GM12878 (cell line): Measurements from ENCODE around the gene DHRS1. TPM values are rescaled to one million over a fixed set of nuclear protein-coding genes. Genes with fewer than 3 reads are reported as not detected.

Experiments
- ATAC-seq: fragments of 200-7000 bp; cut with Tn5 transposase; 3 replicates; pipeline ENCODE4 v1.9.1; 2020; ENCODE audit warnings: mild to moderate bottlenecking, moderate library complexity
- BruUV-seq: library from RNA; stranded (reverse); fragments of 400-500 nt; replicated peaks from 2 replicates; lab custom pipeline; 2021; lab: Mats Ljungman, UMichigan
- CTCF ChIA-PET: fragments of 300-600 bp; sonication (Branson Sonifier 250); formaldehyde crosslinking; extraction: SDS; loops from one replicate; lab custom pipeline; 2021; ENCODE audit warnings: inconsistent platforms; lab: Yijun Ruan, JAX
- POLR2A ChIA-PET: fragments of 350-600 bp; formaldehyde crosslinking; extraction: SDS; loops from one replicate; lab custom pipeline; 2021; ENCODE audit warnings: inconsistent platforms; lab: Charles Lee
- RAD21 ChIA-PET: fragments of 300-600 bp; sonication (Branson Sonifier 250); formaldehyde crosslinking; loops from one replicate; lab custom pipeline; 2023; ENCODE audit warnings: antibody characterized with exemption; ENCODE audit not compliant: unreplicated experiment; lab: Charles Lee
- SMC1A ChIA-PET: fragments of 300-600 bp; sonication (Branson Sonifier 250); formaldehyde crosslinking; loops from one replicate; lab custom pipeline; 2023; ENCODE audit not compliant: unreplicated experiment, uncharacterized antibody; lab: Charles Lee
- DNase-seq: peaks from one replicate; pipeline ENCODE4 v3.0.0-alpha.2; 2011; ENCODE audit warnings: low read depth, low spot score
- FAIRE-seq: peaks from 3 replicates; lab custom pipeline; 2011; peaks lifted over from hg19 to GRCh38; lab: Jason Lieb, UNC
- H2AFZ ChIP-seq: 2 replicates; pipeline ENCODE4 v1.6.0; 2011; ENCODE audit warnings: low read depth, low read length, control low read depth; ENCODE audit not compliant: control insufficient read depth
- H3K27ac ChIP-seq: 2 replicates; pipeline ENCODE4 v1.5.1; 2011; ENCODE audit warnings: control low read depth; ENCODE audit not compliant: control insufficient read depth, insufficient read depth
- H3K27me3 ChIP-seq, 2 experiments: replicated peaks in 1 of 2; 2 replicates each; pipeline versions ENCODE4 v1.6.0 to v1.6.1; 2011; ENCODE audit warnings: low read length in 1 of 2; ENCODE audit not compliant: control insufficient read depth in 2 of 2, insufficient read depth in 2 of 2
- H3K36me3 ChIP-seq, 2 experiments: 2 replicates each; pipeline ENCODE4 v1.5.1; 2011; ENCODE audit warnings: low read length in 1 of 2; ENCODE audit not compliant: control insufficient read depth in 2 of 2, insufficient read depth in 2 of 2
- H3K4me1 ChIP-seq: 2 replicates; pipeline ENCODE4 v1.6.1; 2011; ENCODE audit warnings: mild to moderate bottlenecking, low read length, moderate library complexity, mixed read lengths; ENCODE audit not compliant: control insufficient read depth, insufficient read depth
- H3K4me2 ChIP-seq: 2 replicates; pipeline ENCODE4 v1.6.0; 2011; ENCODE audit warnings: control low read depth; ENCODE audit not compliant: control insufficient read depth, insufficient read depth
- H3K4me3 ChIP-seq: fragments of 200-600 bp; sonication (generic); 2 replicates; pipeline ENCODE4 v1.5.1; 2016
- H3K79me2 ChIP-seq: 2 replicates; pipeline ENCODE4 v1.6.0; 2011; ENCODE audit warnings: low read length; ENCODE audit not compliant: control insufficient read depth, insufficient read depth
- H3K9ac ChIP-seq: 2 replicates; pipeline ENCODE4 v1.8.0; 2011; ENCODE audit warnings: low read length, control low read depth, mixed read lengths; ENCODE audit not compliant: control insufficient read depth, insufficient read depth
- H3K9me3 ChIP-seq: replicated peaks from 3 replicates; pipeline ENCODE4 v1.5.1; 2011; ENCODE audit warnings: mild to moderate bottlenecking, low read length; ENCODE audit not compliant: control insufficient read depth, insufficient read depth
- H4K20me1 ChIP-seq: 2 replicates; pipeline ENCODE4 v1.6.0; 2011; ENCODE audit not compliant: control insufficient read depth, insufficient read depth
- CHD1 ChIP-seq: IDR thresholded peaks from 2 replicates; pipeline ENCODE4 v1.6.1; 2012; ENCODE audit warnings: low read depth, low read length, improper control_type of control experiment
- EED ChIP-seq: sonication (generic); IDR thresholded peaks from 2 replicates; pipeline ENCODE4 v1.6.1; 2016; ENCODE audit warnings: antibody characterized with exemption, low read depth
- FOS ChIP-seq: IDR thresholded peaks from 3 replicates; pipeline ENCODE4 v1.6.1; 2011; ENCODE audit warnings: borderline replicate concordance; ENCODE audit not compliant: insufficient read length; ENCODE audit errors: extremely low read depth
- KLF5 ChIP-seq: fragments of 450-650 bp; IDR thresholded peaks from 2 replicates; pipeline ENCODE4 v1.6.1; 2014; ENCODE audit warnings: mild to moderate bottlenecking; ENCODE audit not compliant: partially characterized antibody
- NRF1 ChIP-seq: conservative IDR thresholded peaks from 2 replicates; pipeline ENCODE4 v1.6.1; 2011; ENCODE audit warnings: mild to moderate bottlenecking, low read depth, low read length, improper control_type of control experiment
- PAX8 ChIP-seq: fragments of 450-650 bp; IDR thresholded peaks from 2 replicates; pipeline ENCODE4 v1.6.1; 2017; ENCODE audit warnings: mild to moderate bottlenecking, moderate library complexity
- POLR2A ChIP-seq: IDR thresholded peaks from 2 replicates; pipeline ENCODE4 v1.6.1; 2011; ENCODE audit warnings: low read depth, mild to moderate bottlenecking, low read length
- POLR2AphosphoS2 ChIP-seq: IDR thresholded peaks from 2 replicates; pipeline ENCODE4 v1.6.1; 2011; ENCODE audit warnings: low read depth, mild to moderate bottlenecking, low read length, improper control_type of control experiment, moderate library complexity
- POLR2AphosphoS5 ChIP-seq: IDR thresholded peaks from 2 replicates; pipeline ENCODE4 v1.6.1; 2011; ENCODE audit warnings: mild to moderate bottlenecking, low read length, inconsistent platforms
- RB1 ChIP-seq: fragments of 450-650 bp; formaldehyde crosslinking; IDR thresholded peaks from 2 replicates; pipeline ENCODE4 v1.6.1; 2017; ENCODE audit warnings: mild to moderate bottlenecking, borderline replicate concordance
- SMARCA5 ChIP-seq: fragments of 450-650 bp; IDR thresholded peaks from 2 replicates; pipeline ENCODE4 v1.6.1; 2017; ENCODE audit warnings: mild to moderate bottlenecking
- WGBS: methylation state at CpG from one replicate; pipeline ENCODE4 v1.1.6; 2016; ENCODE audit warnings: low lambda C conversion rate; ENCODE audit not compliant: insufficient replicate concordance, insufficient coverage; ENCODE audit errors: missing lambda C conversion rate; 5-methylcytosine and 5-hydroxymethylcytosine counted together
- in situ Hi-C: fragments of 300-500 bp; cut with MboI; formaldehyde crosslinking; loops from 9 replicates; pipeline ENCODE4 v1.14.3; 2018; ENCODE audit warnings: mixed read lengths
- intact Hi-C: fragments of 100-400 bp; cut with micrococcal nuclease; formaldehyde crosslinking; loops from one replicate; pipeline ENCODE4 v1.14.2; 2022; ENCODE audit not compliant: unreplicated experiment
- polyA plus RNA-seq, 11 experiments: library from polyadenylated mRNA; depleted of rRNA in 4 of 11; unstranded in 6 of 11; stranded (reverse) in 5 of 11; fragments of >200 nt; fragmentation: Nextera tagmentation in 4 of 11; fragmentation: Illumina TruSeq in 1 of 11; extraction: Ambion mirVana in 4 of 11; extraction: Trizol in 1 of 11; gene quantifications; 1 replicate in 1 of 11; 2 replicates in 10 of 11; pipeline versions ENCODE4 v1.2.1 to v1.2.3, GENCODE V29; 2011 to 2016; ENCODE audit warnings: inconsistent platforms in 2 of 11, missing spikeins in 2 of 11, low read depth in 1 of 11
- total RNA-seq, 4 experiments: library from RNA; depleted of rRNA in 3 of 4; stranded (reverse); fragments of >200 nt in 3 of 4; fragmentation: Illumina TruSeq in 1 of 4; extraction: Trizol in 1 of 4; gene quantifications; 2 replicates each; pipeline versions ENCODE4 v1.2.1 to v1.2.3, GENCODE V29; 2013 to 2021
- TF ChIP-seq, protein P1 (sequence below): fragments of 450-650 bp; formaldehyde crosslinking; IDR thresholded peaks from 2 replicates; pipeline ENCODE4 v1.4.0; 2022; ENCODE audit warnings: mild to moderate bottlenecking, moderate library complexity

Gene DHRS1
- total and polyA plus RNA-seq, 10 of the 15 experiments (the other 5 are each of a cell fraction or from before 2014, with no cell fraction given), result 12.1 to 45.0 (median 25.7) TPM

DNA sequence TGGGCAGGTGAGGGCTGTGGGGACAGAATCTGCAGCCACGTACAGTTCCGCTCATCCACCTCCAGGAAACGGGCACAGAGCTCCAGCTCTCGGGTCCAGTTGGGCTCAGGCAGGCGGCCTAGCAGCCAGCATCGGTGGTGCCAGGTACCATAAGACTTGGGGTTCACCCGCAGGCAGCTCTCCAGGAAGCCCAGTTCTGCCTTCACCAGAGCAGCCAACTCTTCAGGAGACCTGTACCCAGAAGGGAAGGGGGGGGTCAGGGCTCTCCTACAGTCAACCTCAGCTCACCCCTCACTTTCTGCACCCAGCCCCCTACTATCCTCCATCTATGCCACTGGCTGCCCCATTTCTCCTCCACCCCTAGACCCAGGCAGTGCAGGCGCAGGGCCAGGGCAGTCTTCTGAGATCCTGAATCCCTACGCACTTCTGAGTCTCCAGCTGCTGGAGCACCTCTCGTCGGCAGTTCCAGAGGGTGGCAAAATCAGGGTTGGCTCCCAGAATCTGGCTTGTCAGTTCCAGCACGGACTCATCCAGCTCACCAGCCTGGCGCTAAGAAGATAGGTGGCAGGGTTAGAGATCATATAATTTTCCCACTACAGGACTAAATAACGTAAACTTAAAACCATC lies 29.6 kb downstream of the DHRS1 start:
- WGBS, result 97% methylated on average over 14 of the region's 14 CpGs
- ATAC-seq (no peak), FAIRE-seq (no peak), DNase-seq (no peak)
- SMC1A ChIA-PET, result interaction anchor here (0.8 to 8.9 kb wide), 11 partner anchors 10 to 156 kb away, joined by 3 to 141 read pairs (median 5); partner anchors contain the start of genes DCAF11, DHRS1, NOP9 and TINF2
- POLR2A ChIA-PET, result interaction anchor here (0.8 to 10.9 kb wide), 10 partner anchors 11 to 74 kb away, joined by 3 to 171 read pairs (median 4); partner anchors contain the start of genes DHRS1, MDP1, NOP9 and RIPK3
- in situ Hi-C loops (no loop called here), intact Hi-C loops (loop anchor here (2.0 kb wide), 1 partner anchor 53 kb away; the partner anchor contains the start of gene MDP1)
- BruUV-seq, result TSS peak; percentile 67
- Histone ChIP-seq H3K9ac (no peak overlapping the region; the same call in 1 of the 2 replicates), H3K9me3 (no peaks in the 10 kb centered on the region), H3K4me1 (peaks cover 21% of the 10 kb centered on the region), H3K4me3 (peak overlapping the region; percentile 88; the same call in 1 of the 2 replicates), H4K20me1 (no peaks in the 10 kb centered on the region), H3K4me2 (peak overlapping the region; percentile 35), H3K27me3 (no peaks in the 10 kb centered on the region), H2AFZ (no peak overlapping the region), H3K27ac (no peak overlapping the region; the same call in 1 of the 2 replicates), H3K36me3 (peaks cover 3 to 18% of the 10 kb centered on the region in 2 experiments; a peak in 3 of 4 replicates), H3K79me2 (peaks cover 12% of the 10 kb centered on the region)
- CTCF ChIA-PET, result interaction anchor here (1.0 to 17.1 kb wide), 12 partner anchors 8 to 161 kb away, joined by 3 to 269 read pairs (median 10); partner anchors contain the start of genes CBLN3, CIDEB, DHRS1 and IRF9
- TF ChIP-seq, protein P1, sequence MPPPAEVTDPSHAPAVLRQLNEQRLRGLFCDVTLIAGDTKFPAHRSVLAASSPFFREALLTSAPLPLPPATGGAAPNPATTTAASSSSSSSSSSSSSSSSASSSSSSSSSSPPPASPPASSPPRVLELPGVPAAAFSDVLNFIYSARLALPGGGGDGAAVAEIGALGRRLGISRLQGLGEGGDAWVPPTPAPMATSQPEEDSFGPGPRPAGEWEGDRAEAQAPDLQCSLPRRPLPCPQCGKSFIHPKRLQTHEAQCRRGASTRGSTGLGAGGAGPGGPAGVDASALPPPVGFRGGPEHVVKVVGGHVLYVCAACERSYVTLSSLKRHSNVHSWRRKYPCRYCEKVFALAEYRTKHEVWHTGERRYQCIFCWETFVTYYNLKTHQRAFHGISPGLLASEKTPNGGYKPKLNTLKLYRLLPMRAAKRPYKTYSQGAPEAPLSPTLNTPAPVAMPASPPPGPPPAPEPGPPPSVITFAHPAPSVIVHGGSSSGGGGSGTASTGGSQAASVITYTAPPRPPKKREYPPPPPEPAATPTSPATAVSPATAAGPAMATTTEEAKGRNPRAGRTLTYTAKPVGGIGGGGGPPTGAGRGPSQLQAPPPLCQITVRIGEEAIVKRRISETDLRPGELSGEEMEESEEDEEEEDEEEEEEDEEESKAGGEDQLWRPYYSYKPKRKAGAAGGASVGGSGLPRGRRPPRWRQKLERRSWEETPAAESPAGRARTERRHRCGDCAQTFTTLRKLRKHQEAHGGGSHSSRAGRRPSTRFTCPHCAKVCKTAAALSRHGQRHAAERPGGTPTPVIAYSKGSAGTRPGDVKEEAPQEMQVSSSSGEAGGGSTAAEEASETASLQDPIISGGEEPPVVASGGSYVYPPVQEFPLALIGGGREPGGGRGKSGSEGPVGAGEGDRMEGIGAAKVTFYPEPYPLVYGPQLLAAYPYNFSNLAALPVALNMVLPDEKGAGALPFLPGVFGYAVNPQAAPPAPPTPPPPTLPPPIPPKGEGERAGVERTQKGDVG, result no peak
- TF ChIP-seq POLR2A, result no peak
- TF ChIP-seq POLR2AphosphoS5, result no peak
- no peak for TF ChIP-seq SMARCA5
- TF ChIP-seq POLR2AphosphoS2, result no peak
- no peak for TF ChIP-seq PAX8
- TF ChIP-seq EED, result no peak
- TF ChIP-seq RB1, result no peak
- no peak for TF ChIP-seq KLF5
- TF ChIP-seq FOS, result no peak
- no peak for TF ChIP-seq NRF1
- no peak for TF ChIP-seq CHD1
- RAD21 ChIA-PET, result interaction anchor here (1.8 to 5.6 kb wide), 4 partner anchors 23 to 109 kb away, joined by 5 to 59 read pairs (median 39); partner anchors contain the start of genes IRF9 and TINF2
